CD14-positive monocyte (primary cell): ENCODE data around the gene SPATA6L. TPM values are rescaled to one million over a fixed set of nuclear protein-coding genes. Genes with fewer than 3 reads are reported as not detected.

Experiments used
- DNase-seq, 3 donors: peaks; one replicate each; pipeline ENCODE4 v3.0.0-alpha.2; 2011 to 2022
- H2AFZ ChIP-seq: 2 replicates; pipeline ENCODE4 v1.6.0; 2012; ENCODE audit warnings: mild to moderate bottlenecking, low read depth, low read length, inconsistent platforms; ENCODE audit not compliant: insufficient read depth, poor library complexity, severe bottlenecking
- H3K27ac ChIP-seq, 2 donors: 1 replicate in 1 of 2; 2 replicates in 1 of 2; pipeline ENCODE4 v1.5.1; 2012 to 2013; ENCODE audit warnings: low read length in 2 of 2, control low read depth in 1 of 2, inconsistent platforms in 1 of 2, low read depth in 1 of 2, mild to moderate bottlenecking in 1 of 2
- H3K27me3 ChIP-seq, 2 donors: one replicate each; pipeline versions ENCODE4 v1.6.0 to v1.6.1; 2011 to 2013; ENCODE audit warnings: low read length in 2 of 2; ENCODE audit not compliant: control insufficient read depth in 2 of 2, insufficient read depth in 2 of 2
- H3K36me3 ChIP-seq, 2 donors: replicated peaks in 1 of 2; 1 replicate in 1 of 2; 2 replicates in 1 of 2; pipeline versions ENCODE4 v1.5.1 to v1.6.1; 2012 to 2013; ENCODE audit warnings: low read length in 2 of 2, control low read depth in 1 of 2, inconsistent platforms in 1 of 2, mild to moderate bottlenecking in 1 of 2; ENCODE audit not compliant: insufficient read depth in 2 of 2, control insufficient read depth in 1 of 2
- H3K4me1 ChIP-seq, 2 donors: 1 replicate in 1 of 2; 2 replicates in 1 of 2; pipeline versions ENCODE4 v1.5.1 to v1.6.1; 2012 to 2013; ENCODE audit warnings: low read length in 2 of 2, control low read depth in 1 of 2, inconsistent platforms in 1 of 2, mild to moderate bottlenecking in 1 of 2, moderate library complexity in 1 of 2; ENCODE audit not compliant: insufficient read depth in 2 of 2, control insufficient read depth in 1 of 2
- H3K4me2 ChIP-seq: replicated peaks from 2 replicates; pipeline ENCODE3; 2012; ENCODE audit warnings: low read length, moderate library complexity, mild to moderate bottlenecking; ENCODE audit not compliant: poor library complexity, severe bottlenecking; ENCODE audit errors: extremely low read depth
- H3K4me3 ChIP-seq, 3 experiments: fragments of 200-600 bp in 1 of 3; sonication (generic) in 1 of 3; replicated peaks in 1 of 3; 1 replicate in 2 of 3; 2 replicates in 1 of 3; pipeline ENCODE4 v1.5.1; 2011 to 2013; ENCODE audit warnings: low read length in 3 of 3, mild to moderate bottlenecking in 3 of 3, control low read depth in 2 of 3, low read depth in 2 of 3, inconsistent platforms in 1 of 3, moderate library complexity in 1 of 3
- H3K79me2 ChIP-seq: 2 replicates; pipeline ENCODE4 v1.6.0; 2012; ENCODE audit warnings: mild to moderate bottlenecking, control low read depth, inconsistent platforms, low read length, moderate library complexity; ENCODE audit not compliant: insufficient read depth
- H3K9ac ChIP-seq: 2 replicates; pipeline ENCODE4 v1.6.0; 2017; ENCODE audit warnings: low read length, mild to moderate bottlenecking; ENCODE audit not compliant: insufficient read depth, poor library complexity, severe bottlenecking
- H3K9me3 ChIP-seq, 2 donors: replicated peaks in 1 of 2; 1 replicate in 1 of 2; 2 replicates in 1 of 2; pipeline versions ENCODE4 v1.5.1 to v1.6.1; 2012 to 2013; ENCODE audit warnings: low read length in 2 of 2, control low read depth in 1 of 2; ENCODE audit not compliant: control insufficient read depth in 1 of 2, insufficient read depth in 1 of 2
- H4K20me1 ChIP-seq: 2 replicates; pipeline ENCODE4 v1.6.0; 2012; ENCODE audit warnings: mild to moderate bottlenecking, low read length, control low read depth, moderate library complexity; ENCODE audit not compliant: insufficient read depth
- H3K27ac Mint-ChIP-seq, 7 donors: one replicate each; pipeline ENCODE4 v1.8.0; 2020; ENCODE audit warnings: mild to moderate bottlenecking in 7 of 7, mixed read lengths in 7 of 7, moderate library complexity in 6 of 7, inconsistent platforms in 2 of 7
- H3K27me3 Mint-ChIP-seq, 3 donors: one replicate each; pipeline ENCODE4 v1.8.0; 2021 to 2022; ENCODE audit warnings: low read depth in 3 of 3, mild to moderate bottlenecking in 3 of 3, mixed read lengths in 3 of 3, moderate library complexity in 3 of 3, inconsistent platforms in 1 of 3
- H3K36me3 Mint-ChIP-seq, 2 donors: one replicate each; pipeline ENCODE4 v1.8.0; 2020; ENCODE audit warnings: mixed read lengths in 2 of 2, inconsistent platforms in 1 of 2, mild to moderate bottlenecking in 1 of 2
- H3K4me1 Mint-ChIP-seq: one replicate; pipeline ENCODE4 v1.8.0; 2020; ENCODE audit warnings: mild to moderate bottlenecking, mixed read lengths
- H3K4me3 Mint-ChIP-seq, 2 donors: one replicate each; pipeline ENCODE4 v1.8.0; 2020; ENCODE audit warnings: mild to moderate bottlenecking in 2 of 2, mixed read lengths in 2 of 2, moderate library complexity in 1 of 2
- H3K9me3 Mint-ChIP-seq, 7 donors: one replicate each; pipeline ENCODE4 v1.8.0; 2020 to 2022; ENCODE audit warnings: mixed read lengths in 7 of 7, mild to moderate bottlenecking in 6 of 7, moderate library complexity in 6 of 7, inconsistent platforms in 2 of 7
- WGBS: methylation state at CpG from one replicate; pipeline ENCODE4 v1.1.5; 2013; ENCODE audit warnings: missing lambda C conversion rate; ENCODE audit not compliant: insufficient coverage; 5-methylcytosine and 5-hydroxymethylcytosine counted together
- intact Hi-C, 2 donors: fragments of 100-400 bp; cut with micrococcal nuclease; formaldehyde crosslinking; loops; one replicate each; pipeline versions ENCODE4 v1.15.0 to v1.15.1; 2023
- polyA plus RNA-seq, 3 donors: library from polyadenylated mRNA; depleted of rRNA in 1 of 3; unstranded in 2 of 3; stranded (reverse) in 1 of 3; fragments of 300-500 nt in 2 of 3; fragments of >200 nt in 1 of 3; fragmentation: Illumina TruSeq in 2 of 3; gene quantifications; 1 replicate in 2 of 3; 2 replicates in 1 of 3; pipeline ENCODE4 v1.2.3, GENCODE V29; 2012 to 2021
- TF ChIP-seq, protein P1 (sequence below): fragments of 200-600 bp; IDR thresholded peaks from one replicate; pipeline ENCODE4 v1.8.0; 2022; ENCODE audit warnings: antibody characterized with exemption, mild to moderate bottlenecking

Gene SPATA6L
- polyA plus RNA-seq, 3 donors: not detected

DNA sequence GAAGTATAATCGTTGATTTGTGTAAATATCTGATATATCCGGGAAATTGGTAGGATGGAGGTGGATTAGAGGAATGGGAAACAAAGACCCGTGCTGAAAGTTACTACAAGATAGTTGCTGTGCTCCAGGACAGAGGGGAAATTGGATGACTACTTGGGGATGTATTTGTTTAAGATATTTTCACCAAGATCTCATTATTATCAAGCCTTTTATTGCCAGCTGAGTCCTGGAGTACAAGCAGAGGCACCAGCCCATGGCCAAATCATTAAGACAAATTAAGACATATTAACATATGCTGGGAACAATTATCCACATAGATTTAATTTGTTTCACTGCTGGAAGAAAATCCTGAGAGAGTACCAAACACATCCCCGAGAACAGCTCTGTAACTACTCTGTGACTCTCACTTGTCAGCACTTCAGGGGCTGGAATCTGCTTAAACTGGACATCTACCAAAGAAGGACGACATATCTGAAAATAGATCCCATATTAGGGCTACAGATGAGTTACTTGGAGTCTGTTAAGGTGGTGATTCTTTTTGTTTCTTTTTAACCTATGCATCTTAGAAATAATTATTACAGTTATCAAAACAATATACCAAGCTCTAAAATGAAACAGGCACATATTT is 107.8 kb downstream of the SPATA6L start:
- no peak overlapping the region for H3K4me2 ChIP-seq
- H3K4me3 ChIP-seq: no peak overlapping the region
- H3K36me3 ChIP-seq: no peaks in the 10 kb centered on the region
- Mint-ChIP-seq H3K4me3 (no peak overlapping the region), H3K27me3 (peaks cover 0 to 2% (median 0%) of the 10 kb centered on the region in 3 donors), H3K36me3 (no peaks in the 10 kb centered on the region), H3K27ac (peak overlapping the region in 1 of 7 donors; percentile 47), H3K4me1 (no peaks in the 10 kb centered on the region), H3K9me3 (peaks cover 0 to 4% (median 0%) of the 10 kb centered on the region in 7 donors)
- H3K9me3 ChIP-seq: no peaks in the 10 kb centered on the region
- no peaks in the 10 kb centered on the region for H3K4me1 ChIP-seq
- no peaks in the 10 kb centered on the region for H3K27me3 ChIP-seq
- no peaks in the 10 kb centered on the region for H3K79me2 ChIP-seq
- no peak overlapping the region for H2AFZ ChIP-seq
- intact Hi-C loops: no loop called here
- H3K9ac ChIP-seq: no peak overlapping the region
- DNase-seq: no peak
- no peak overlapping the region for H3K27ac ChIP-seq
- TF ChIP-seq, protein P1, sequence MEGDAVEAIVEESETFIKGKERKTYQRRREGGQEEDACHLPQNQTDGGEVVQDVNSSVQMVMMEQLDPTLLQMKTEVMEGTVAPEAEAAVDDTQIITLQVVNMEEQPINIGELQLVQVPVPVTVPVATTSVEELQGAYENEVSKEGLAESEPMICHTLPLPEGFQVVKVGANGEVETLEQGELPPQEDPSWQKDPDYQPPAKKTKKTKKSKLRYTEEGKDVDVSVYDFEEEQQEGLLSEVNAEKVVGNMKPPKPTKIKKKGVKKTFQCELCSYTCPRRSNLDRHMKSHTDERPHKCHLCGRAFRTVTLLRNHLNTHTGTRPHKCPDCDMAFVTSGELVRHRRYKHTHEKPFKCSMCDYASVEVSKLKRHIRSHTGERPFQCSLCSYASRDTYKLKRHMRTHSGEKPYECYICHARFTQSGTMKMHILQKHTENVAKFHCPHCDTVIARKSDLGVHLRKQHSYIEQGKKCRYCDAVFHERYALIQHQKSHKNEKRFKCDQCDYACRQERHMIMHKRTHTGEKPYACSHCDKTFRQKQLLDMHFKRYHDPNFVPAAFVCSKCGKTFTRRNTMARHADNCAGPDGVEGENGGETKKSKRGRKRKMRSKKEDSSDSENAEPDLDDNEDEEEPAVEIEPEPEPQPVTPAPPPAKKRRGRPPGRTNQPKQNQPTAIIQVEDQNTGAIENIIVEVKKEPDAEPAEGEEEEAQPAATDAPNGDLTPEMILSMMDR: no peak
- 93% methylated on average over 3 of the region's 5 CpGs for WGBS
- H4K20me1 ChIP-seq: no peaks in the 10 kb centered on the region

DNA sequence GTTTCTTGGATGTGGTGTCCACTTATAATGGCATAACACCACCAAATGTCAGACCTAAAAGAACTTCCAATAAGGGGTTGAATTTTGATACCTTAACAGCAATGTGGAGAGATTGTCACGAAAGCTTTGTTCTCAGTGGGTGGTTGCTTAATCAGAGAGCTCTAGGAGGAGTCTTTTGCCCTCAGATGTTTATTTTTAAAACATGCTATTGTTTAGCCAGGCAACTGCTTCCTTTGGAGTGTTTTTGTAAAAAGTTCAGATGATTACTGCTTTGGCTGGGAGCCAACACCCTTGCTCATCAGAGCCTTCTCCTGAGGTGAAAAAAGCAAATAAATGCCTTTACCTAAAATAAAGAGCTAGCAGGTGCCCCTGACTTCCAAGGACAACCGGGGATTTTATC is 111.0 kb downstream of the SPATA6L start:
- Mint-ChIP-seq H3K27ac (no peak overlapping the region), H3K36me3 (no peaks in the 10 kb centered on the region), H3K4me3 (no peak overlapping the region), H3K27me3 (peaks cover 0 to 2% (median 0%) of the 10 kb centered on the region in 3 donors), H3K9me3 (no peaks in the 10 kb centered on the region), H3K4me1 (no peaks in the 10 kb centered on the region)
- DNase-seq: no peak
- Histone ChIP-seq H4K20me1 (no peaks in the 10 kb centered on the region), H3K4me2 (no peak overlapping the region), H3K4me3 (no peak overlapping the region), H3K79me2 (no peaks in the 10 kb centered on the region), H3K27me3 (no peaks in the 10 kb centered on the region), H3K36me3 (no peaks in the 10 kb centered on the region), H3K9me3 (no peaks in the 10 kb centered on the region), H2AFZ (no peak overlapping the region), H3K27ac (no peak overlapping the region), H3K4me1 (no peaks in the 10 kb centered on the region), H3K9ac (no peak overlapping the region)
- WGBS: 97% methylated on average over 2 of the region's 2 CpGs
- TF ChIP-seq, protein P1: no peak
- intact Hi-C loops: no loop called here
